ENCODE measurements around the gene MGAT1.

- TF ChIP-seq CTCF (IDR thresholded peaks at IDR 0.05) (no peak), POLR2A (IDR thresholded peaks at IDR 0.05) (no peak)
These were observed 14.7 kb downstream of the MGAT1 start for GRCh38 chr5:180787711-180788431.
